ENCODE measurements around the gene MACROH2A2.
"Not testable (repeated sequence)": the region's sequence is repeated elsewhere in the genome, so short reads cannot be mapped to it uniquely, and the experiment has no call there.

Gene MACROH2A2

DNA sequence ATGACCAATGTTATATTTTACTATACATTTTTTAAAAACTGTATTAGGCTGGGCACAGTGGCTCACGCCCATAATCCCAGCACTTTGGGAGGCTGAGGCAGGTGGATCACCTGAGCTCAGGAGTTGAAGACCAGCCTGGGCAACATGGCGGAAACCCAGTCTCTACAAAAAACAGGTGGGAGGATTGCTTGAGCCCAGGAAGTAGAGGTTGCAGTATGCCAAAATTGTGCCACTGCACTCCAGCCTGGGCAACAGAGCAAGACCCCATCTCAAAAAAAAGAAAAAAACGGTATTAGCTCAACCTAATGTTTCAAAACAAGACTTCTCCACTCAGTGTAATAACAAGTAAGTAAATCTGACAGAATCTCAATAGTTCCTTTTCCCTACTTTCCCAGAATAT lies 106.7 kb downstream of the MACROH2A2 start:
- not testable (repeated sequence) for H3K27me3 ChIP-seq (ENCODE audit: control insufficient read depth in 1 of 2, insufficient read depth in 1 of 2, low read length in 2 of 2); H3K27ac ChIP-seq (ENCODE audit: low read length, poor library complexity, severe bottlenecking); H2BK120ac ChIP-seq (ENCODE audit: low read depth, low read length); H2AFZ ChIP-seq (ENCODE audit: low read depth, low read length); H3K4me1 ChIP-seq (ENCODE audit: control insufficient read depth, insufficient read depth, low read depth, low read length); H3K18ac ChIP-seq (ENCODE audit: low read depth in 1 of 2, low read length in 2 of 2); H4K8ac ChIP-seq (ENCODE audit: low read length); H3K9me3 ChIP-seq (ENCODE audit: control insufficient read depth, low read length); H2BK5ac ChIP-seq (ENCODE audit: low read depth, low read length, poor library complexity, severe bottlenecking); DNase-seq; H2BK12ac ChIP-seq (ENCODE audit: low read length in 2 of 2); H3K23ac ChIP-seq (ENCODE audit: low read length in 2 of 2); H3K9ac ChIP-seq (ENCODE audit: low read length); H3K4ac ChIP-seq (ENCODE audit: low read depth in 1 of 2, low read length in 2 of 2); H3K4me2 ChIP-seq (ENCODE audit: low read length, poor library complexity, severe bottlenecking); H2BK15ac ChIP-seq (ENCODE audit: low read depth, poor library complexity, severe bottlenecking); H2AK5ac ChIP-seq (ENCODE audit: low read length, severe bottlenecking); H4K91ac ChIP-seq (ENCODE audit: low read length); H3K4me3 ChIP-seq (ENCODE audit: insufficient read depth in 1 of 2, low read depth in 1 of 2, low read length in 2 of 2); H3K14ac ChIP-seq (ENCODE audit: low read length in 2 of 2)
- Histone ChIP-seq H3K79me1 (replicated peaks; ENCODE audit: low read length, poor library complexity, severe bottlenecking) (peaks cover 10% of the 10 kb centered on the region), H3K36me3 (ENCODE audit: control insufficient read depth in 1 of 2, insufficient read depth in 2 of 2, low read depth in 1 of 2, low read length in 2 of 2) (peaks cover 17 to 92% of the 10 kb centered on the region in 2 experiments)
- 64% methylated on average over 3 of the region's 3 CpGs for WGBS

- Histone ChIP-seq H4K8ac (ENCODE audit: low read length) (no peak overlapping the region), H3K79me1 (replicated peaks; ENCODE audit: low read length, poor library complexity, severe bottlenecking) (peaks cover 10% of the 10 kb centered on the region), H2AFZ (ENCODE audit: low read depth, low read length) (no peak overlapping the region), H2BK12ac (ENCODE audit: low read length in 2 of 2) (no peak overlapping the region), H3K36me3 (ENCODE audit: control insufficient read depth in 1 of 2, insufficient read depth in 2 of 2, low read depth in 1 of 2, low read length in 2 of 2) (peaks cover 17 to 89% of the 10 kb centered on the region in 2 experiments), H3K9me3 (ENCODE audit: control insufficient read depth, low read length) (no peaks in the 10 kb centered on the region), H3K23ac (ENCODE audit: low read length in 2 of 2) (no peak overlapping the region), H4K91ac (ENCODE audit: low read length) (no peak overlapping the region), H3K4me1 (ENCODE audit: control insufficient read depth, insufficient read depth, low read depth, low read length) (peaks cover 3% of the 10 kb centered on the region), H2BK15ac (ENCODE audit: low read depth, poor library complexity, severe bottlenecking) (no peak overlapping the region), H3K14ac (ENCODE audit: low read length in 2 of 2) (no peak overlapping the region), H3K27ac (ENCODE audit: low read length, poor library complexity, severe bottlenecking) (no peak overlapping the region), H3K18ac (ENCODE audit: low read depth in 1 of 2, low read length in 2 of 2) (no peak overlapping the region), H2BK120ac (ENCODE audit: low read depth, low read length) (no peak overlapping the region), H2BK5ac (ENCODE audit: low read depth, low read length, poor library complexity, severe bottlenecking) (no peak overlapping the region), H3K4me2 (ENCODE audit: low read length, poor library complexity, severe bottlenecking) (no peak overlapping the region), H2AK5ac (ENCODE audit: low read length, severe bottlenecking) (no peak overlapping the region), H3K9ac (ENCODE audit: low read length) (no peak overlapping the region), H3K4ac (ENCODE audit: low read depth in 1 of 2, low read length in 2 of 2) (no peak overlapping the region), H3K4me3 (ENCODE audit: insufficient read depth in 1 of 2, low read depth in 1 of 2, low read length in 2 of 2) (no peak overlapping the region), H3K27me3 (ENCODE audit: control insufficient read depth in 1 of 2, insufficient read depth in 1 of 2, low read length in 2 of 2) (no peaks in the 10 kb centered on the region)
- WGBS = 60% methylated on average over 1 of the region's 1 CpG
- no peak for DNase-seq
These were observed 108.2 kb downstream of the MACROH2A2 start for GRCh38 chr10:70160798-70161197.
